Skeletal muscle tissue (tissue), 4 donors: Measurements from ENCODE around the gene SLCO4A1. TPM values are rescaled to one million over a fixed set of nuclear protein-coding genes. Genes with fewer than 3 reads are reported as not detected.

Experiments used
- H3K27ac ChIP-seq: one replicate; pipeline ENCODE4 v1.7.0; 2013; ENCODE audit warnings: mild to moderate bottlenecking, low read depth, low read length, inconsistent platforms
- H3K27me3 ChIP-seq, 3 donors: one replicate each; pipeline ENCODE4 v1.7.0; 2013; ENCODE audit warnings: low read length in 3 of 3; ENCODE audit not compliant: control insufficient read depth in 3 of 3, insufficient read depth in 3 of 3
- H3K36me3 ChIP-seq, 3 donors: one replicate each; pipeline ENCODE4 v1.7.0; 2013; ENCODE audit warnings: low read length in 3 of 3; ENCODE audit not compliant: control insufficient read depth in 3 of 3, insufficient read depth in 3 of 3
- H3K4me1 ChIP-seq, 3 donors: one replicate each; pipeline ENCODE4 v1.7.0; 2013; ENCODE audit warnings: low read length in 3 of 3, mild to moderate bottlenecking in 3 of 3; ENCODE audit not compliant: control insufficient read depth in 3 of 3, insufficient read depth in 3 of 3
- H3K4me3 ChIP-seq, 3 donors: one replicate each; pipeline ENCODE4 v1.7.0; 2013; ENCODE audit warnings: low read length in 3 of 3
- H3K9ac ChIP-seq, 3 donors: one replicate each; pipeline ENCODE4 v1.7.0; 2013; ENCODE audit warnings: low read length in 3 of 3, mild to moderate bottlenecking in 3 of 3, moderate library complexity in 2 of 3, low read depth in 1 of 3
- H3K9me3 ChIP-seq, 3 donors: one replicate each; pipeline ENCODE4 v1.7.0; 2013; ENCODE audit warnings: low read length in 3 of 3; ENCODE audit not compliant: control insufficient read depth in 3 of 3
- total RNA-seq: library from RNA; depleted of rRNA; stranded (reverse); fragments of >200 nt; gene quantifications from one replicate; pipeline ENCODE4 v1.2.3, GENCODE V29; 2014
- donor health status: Osteomylitis.

SLCO4A1 gene
- total RNA-seq, 1 donor from 2014 or later, result not detected

GRCh38 chr20:62614085-62614960, 28.0 kb upstream of the SLCO4A1 start:
- no peak overlapping the region for H3K4me3 ChIP-seq
- H3K27me3 ChIP-seq, result peaks cover 32 to 40% (median 35%) of the 10 kb centered on the region in 3 donors
- H3K36me3 ChIP-seq, result no peaks in the 10 kb centered on the region
- no peak overlapping the region for H3K9ac ChIP-seq
- no peak overlapping the region for H3K27ac ChIP-seq
- H3K9me3 ChIP-seq, result peaks cover 0 to 5% (median 0%) of the 10 kb centered on the region in 3 donors
- peaks cover 14 to 24% (median 20%) of the 10 kb centered on the region in 3 donors for H3K4me1 ChIP-seq

- H3K4me1 ChIP-seq, result peaks cover 14 to 24% (median 20%) of the 10 kb centered on the region in 3 donors
- H3K4me3 ChIP-seq, result no peak overlapping the region
- H3K27ac ChIP-seq, result no peak overlapping the region
- H3K9me3 ChIP-seq, result peaks cover 0 to 5% (median 0%) of the 10 kb centered on the region in 3 donors
- no peak overlapping the region for H3K9ac ChIP-seq
- peaks cover 27 to 34% (median 30%) of the 10 kb centered on the region in 3 donors for H3K27me3 ChIP-seq
- H3K36me3 ChIP-seq, result no peaks in the 10 kb centered on the region
These were observed 27.2 kb upstream of the SLCO4A1 start for GRCh38 chr20:62614961-62615680.

- peaks cover 23 to 27% (median 27%) of the 10 kb centered on the region in 3 donors for H3K27me3 ChIP-seq
- H3K27ac ChIP-seq, result no peak overlapping the region
- peaks cover 14 to 24% (median 20%) of the 10 kb centered on the region in 3 donors for H3K4me1 ChIP-seq
- no peak overlapping the region for H3K4me3 ChIP-seq
- no peak overlapping the region for H3K9ac ChIP-seq
- peaks cover 0 to 5% (median 0%) of the 10 kb centered on the region in 3 donors for H3K9me3 ChIP-seq
- no peaks in the 10 kb centered on the region for H3K36me3 ChIP-seq
These were observed 26.5 kb upstream of the SLCO4A1 start for GRCh38 chr20:62615750-62616251.

- Histone ChIP-seq H3K27me3 (peaks cover 15 to 18% (median 15%) of the 10 kb centered on the region in 3 donors), H3K4me3 (no peak overlapping the region), H3K9ac (peak overlapping the region in 2 of 3 donors; percentile 40 to 59), H3K36me3 (no peaks in the 10 kb centered on the region), H3K4me1 (peaks cover 14 to 32% (median 24%) of the 10 kb centered on the region in 3 donors), H3K9me3 (no peaks in the 10 kb centered on the region), H3K27ac (peak overlapping the region; percentile 76)
These were observed 25.3 kb upstream of the SLCO4A1 start for GRCh38 chr20:62616728-62617621.

GRCh38 chr20:62617711-62618483, 24.4 kb upstream of the SLCO4A1 start:
- no peak overlapping the region for H3K4me3 ChIP-seq
- peak overlapping the region; percentile 76 for H3K27ac ChIP-seq
- no peaks in the 10 kb centered on the region for H3K36me3 ChIP-seq
- peak overlapping the region in 1 of 3 donors; percentile 59 for H3K9ac ChIP-seq
- peaks cover 12 to 17% (median 13%) of the 10 kb centered on the region in 3 donors for H3K27me3 ChIP-seq
- H3K9me3 ChIP-seq, result no peaks in the 10 kb centered on the region
- peaks cover 19 to 41% (median 32%) of the 10 kb centered on the region in 3 donors for H3K4me1 ChIP-seq

GRCh38 chr20:62618611-62619529, 23.4 kb upstream of the SLCO4A1 start:
- no peak overlapping the region for H3K9ac ChIP-seq
- peak overlapping the region; percentile 76 for H3K27ac ChIP-seq
- H3K4me1 ChIP-seq, result peaks cover 29 to 51% (median 41%) of the 10 kb centered on the region in 3 donors
- H3K27me3 ChIP-seq, result peaks cover 7 to 17% (median 10%) of the 10 kb centered on the region in 3 donors
- no peak overlapping the region for H3K4me3 ChIP-seq
- no peaks in the 10 kb centered on the region for H3K36me3 ChIP-seq
- no peaks in the 10 kb centered on the region for H3K9me3 ChIP-seq

GRCh38 chr20:62620625-62621024, 21.7 kb upstream of the SLCO4A1 start:
- Histone ChIP-seq H3K27ac (no peak overlapping the region), H3K4me3 (no peak overlapping the region), H3K9me3 (no peaks in the 10 kb centered on the region), H3K36me3 (no peaks in the 10 kb centered on the region), H3K9ac (no peak overlapping the region), H3K4me1 (peaks cover 40 to 67% (median 52%) of the 10 kb centered on the region in 3 donors), H3K27me3 (peaks cover 3 to 11% (median 4%) of the 10 kb centered on the region in 3 donors)
